ENCODE data around the gene CACNA2D3. TPM values are rescaled to one million over a fixed set of nuclear protein-coding genes. Genes with fewer than 3 reads are reported as not detected.

Gene CACNA2D3
- total RNA-seq, 2 experiments from 2014 or later: not detected

- TF ChIP-seq CTCF (conservative IDR thresholded peaks at IDR 0.05; ENCODE audit: low read length) (no peak), EZH2phosphoT487 (IDR thresholded peaks at IDR 0.05; ENCODE audit: borderline replicate concordance, low read depth, low read length) (no peak)
- Histone ChIP-seq H2AFZ (ENCODE audit: low read length) (no peak overlapping the region), H3K9me2 (ENCODE audit: insufficient read depth, low read length) (no peaks in the 10 kb centered on the region), H3K4me2 (ENCODE audit: low read length) (no peak overlapping the region), H3K9me3 (ENCODE audit: low read length) (no peaks in the 10 kb centered on the region), H3K79me2 (ENCODE audit: insufficient read depth, low read depth, low read length) (no peaks in the 10 kb centered on the region), H3K4me3 (ENCODE audit: low read depth, low read length, poor library complexity, severe bottlenecking) (no peak overlapping the region), H4K20me1 (ENCODE audit: insufficient read depth, low read length) (no peaks in the 10 kb centered on the region), H3K4me1 (ENCODE audit: insufficient read depth, low read length, poor library complexity, severe bottlenecking) (no peaks in the 10 kb centered on the region), H3K27ac (ENCODE audit: low read depth, low read length, poor library complexity, severe bottlenecking) (no peak overlapping the region), H3K36me3 (ENCODE audit: insufficient read depth, low read length) (no peaks in the 10 kb centered on the region)
- ChIA-PET CTCF (ENCODE audit: unreplicated experiment) (no interaction called here), POLR2A (no interaction called here)
- BruUV-seq (replicated peaks): no TSS peak
- no peak for DNase-seq (ENCODE audit: low spot score)
- intact Hi-C loops (cut with micrococcal nuclease; ENCODE audit: unreplicated experiment): no loop called here
Observed at GRCh38 chr3:54836871-54837270, 714.5 kb downstream of the CACNA2D3 start.

GRCh38 chr3:54837964-54838363 lies 715.6 kb downstream of the CACNA2D3 start:
- H3K4me3 ChIP-seq (ENCODE audit: low read depth, low read length, poor library complexity, severe bottlenecking): no peak overlapping the region
- BruUV-seq (replicated peaks): no TSS peak
- peak; percentile 10 for DNase-seq (ENCODE audit: low spot score)
- no peak overlapping the region for H3K27ac ChIP-seq (ENCODE audit: low read depth, low read length, poor library complexity, severe bottlenecking)
- no peak overlapping the region for H2AFZ ChIP-seq (ENCODE audit: low read length)
- intact Hi-C loops (cut with micrococcal nuclease; ENCODE audit: unreplicated experiment): no loop called here
- ChIA-PET POLR2A (interaction anchor here (1.0 kb wide), 1 partner anchor 9 kb away, joined by 3 read pairs; no protein-coding TSS in a partner anchor), CTCF (ENCODE audit: unreplicated experiment) (no interaction called here)
- H3K9me3 ChIP-seq (ENCODE audit: low read length): no peaks in the 10 kb centered on the region
- no peaks in the 10 kb centered on the region for H3K4me1 ChIP-seq (ENCODE audit: insufficient read depth, low read length, poor library complexity, severe bottlenecking)
- no peaks in the 10 kb centered on the region for H3K36me3 ChIP-seq (ENCODE audit: insufficient read depth, low read length)
- TF ChIP-seq CTCF (conservative IDR thresholded peaks at IDR 0.05; ENCODE audit: low read length) (peak; percentile 67), EZH2phosphoT487 (IDR thresholded peaks at IDR 0.05; ENCODE audit: borderline replicate concordance, low read depth, low read length) (no peak)
- no peaks in the 10 kb centered on the region for H3K9me2 ChIP-seq (ENCODE audit: insufficient read depth, low read length)
- no peaks in the 10 kb centered on the region for H4K20me1 ChIP-seq (ENCODE audit: insufficient read depth, low read length)
- H3K79me2 ChIP-seq (ENCODE audit: insufficient read depth, low read depth, low read length): no peaks in the 10 kb centered on the region
- no peak overlapping the region for H3K4me2 ChIP-seq (ENCODE audit: low read length)

- H3K36me3 ChIP-seq (ENCODE audit: insufficient read depth, low read length): no peaks in the 10 kb centered on the region
- CTCF ChIA-PET (ENCODE audit: unreplicated experiment): no interaction called here
- TF ChIP-seq CTCF (conservative IDR thresholded peaks at IDR 0.05; ENCODE audit: low read length) (no peak), EZH2phosphoT487 (IDR thresholded peaks at IDR 0.05; ENCODE audit: borderline replicate concordance, low read depth, low read length) (no peak)
- H3K4me1 ChIP-seq (ENCODE audit: insufficient read depth, low read length, poor library complexity, severe bottlenecking): no peaks in the 10 kb centered on the region
- H4K20me1 ChIP-seq (ENCODE audit: insufficient read depth, low read length): no peaks in the 10 kb centered on the region
- no peak overlapping the region for H2AFZ ChIP-seq (ENCODE audit: low read length)
- H3K9me2 ChIP-seq (ENCODE audit: insufficient read depth, low read length): no peaks in the 10 kb centered on the region
- intact Hi-C loops (cut with micrococcal nuclease; ENCODE audit: unreplicated experiment): no loop called here
- no peak for DNase-seq (ENCODE audit: low spot score)
- no peak overlapping the region for H3K4me3 ChIP-seq (ENCODE audit: low read depth, low read length, poor library complexity, severe bottlenecking)
- H3K27ac ChIP-seq (ENCODE audit: low read depth, low read length, poor library complexity, severe bottlenecking): no peak overlapping the region
- no peak overlapping the region for H3K4me2 ChIP-seq (ENCODE audit: low read length)
- POLR2A ChIA-PET: interaction anchor here (0.6 kb wide), 1 partner anchor 9 kb away, joined by 3 read pairs; no protein-coding TSS in a partner anchor
- H3K9me3 ChIP-seq (ENCODE audit: low read length): no peaks in the 10 kb centered on the region
- H3K79me2 ChIP-seq (ENCODE audit: insufficient read depth, low read depth, low read length): no peaks in the 10 kb centered on the region
- no TSS peak for BruUV-seq (replicated peaks)
Observed at GRCh38 chr3:54841471-54841870, 719.1 kb downstream of the CACNA2D3 start.
